ENCODE data around the gene C5orf15.
A peak's percentile ranks its signal among the peaks of the same experiment; 100 is the strongest.

C5orf15 gene

DNA sequence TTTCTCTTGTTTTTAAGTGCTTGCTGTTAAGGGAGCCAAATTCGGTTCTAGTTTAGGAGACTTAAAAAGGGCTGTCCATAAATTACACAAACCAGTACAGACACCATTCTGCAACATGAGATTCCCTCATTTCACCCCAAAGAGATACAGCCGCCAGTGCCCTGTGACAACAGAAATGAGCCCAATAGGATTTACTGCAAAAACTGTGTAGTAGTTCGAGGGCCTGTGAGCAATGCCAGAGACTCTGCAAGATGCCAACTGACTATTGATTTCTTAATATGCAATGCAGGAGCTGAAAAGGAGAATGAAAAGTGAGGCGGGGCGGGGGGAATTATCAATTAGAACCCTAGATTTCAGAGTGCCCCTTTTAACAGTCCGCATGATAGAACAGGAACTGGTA lies 5.7 kb upstream of the C5orf15 start:
- Histone ChIP-seq H3K4me3 (ENCODE audit: low read length) (no peak overlapping the region), H3K9ac (ENCODE audit: low read length) (no peak overlapping the region), H3K9me3 (ENCODE audit: insufficient read depth, low read length) (no peaks in the 10 kb centered on the region), H3K79me2 (ENCODE audit: low read length) (peaks cover 23% of the 10 kb centered on the region; the same call in 1 of the 2 replicates), H3K4me2 (ENCODE audit: low read length) (no peak overlapping the region), H3K4me1 (ENCODE audit: low read length) (peaks cover 36% of the 10 kb centered on the region), H3K27me3 (ENCODE audit: low read depth, low read length) (no peaks in the 10 kb centered on the region), H3K27ac (ENCODE audit: low read length) (no peak overlapping the region), H2AFZ (ENCODE audit: low read depth, low read length) (no peak overlapping the region), H4K20me1 (ENCODE audit: insufficient read depth, low read length) (no peaks in the 10 kb centered on the region), H3K36me3 (replicated peaks; ENCODE audit: low read depth, low read length) (peaks cover 17% of the 10 kb centered on the region)
- TF ChIP-seq EZH2phosphoT487 (IDR thresholded peaks at IDR 0.05; ENCODE audit: low read depth), result no peak
- TF ChIP-seq, protein P1, sequence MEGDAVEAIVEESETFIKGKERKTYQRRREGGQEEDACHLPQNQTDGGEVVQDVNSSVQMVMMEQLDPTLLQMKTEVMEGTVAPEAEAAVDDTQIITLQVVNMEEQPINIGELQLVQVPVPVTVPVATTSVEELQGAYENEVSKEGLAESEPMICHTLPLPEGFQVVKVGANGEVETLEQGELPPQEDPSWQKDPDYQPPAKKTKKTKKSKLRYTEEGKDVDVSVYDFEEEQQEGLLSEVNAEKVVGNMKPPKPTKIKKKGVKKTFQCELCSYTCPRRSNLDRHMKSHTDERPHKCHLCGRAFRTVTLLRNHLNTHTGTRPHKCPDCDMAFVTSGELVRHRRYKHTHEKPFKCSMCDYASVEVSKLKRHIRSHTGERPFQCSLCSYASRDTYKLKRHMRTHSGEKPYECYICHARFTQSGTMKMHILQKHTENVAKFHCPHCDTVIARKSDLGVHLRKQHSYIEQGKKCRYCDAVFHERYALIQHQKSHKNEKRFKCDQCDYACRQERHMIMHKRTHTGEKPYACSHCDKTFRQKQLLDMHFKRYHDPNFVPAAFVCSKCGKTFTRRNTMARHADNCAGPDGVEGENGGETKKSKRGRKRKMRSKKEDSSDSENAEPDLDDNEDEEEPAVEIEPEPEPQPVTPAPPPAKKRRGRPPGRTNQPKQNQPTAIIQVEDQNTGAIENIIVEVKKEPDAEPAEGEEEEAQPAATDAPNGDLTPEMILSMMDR (IDR thresholded peaks at IDR 0.05; ENCODE audit: low read depth, low read length), result no peak

DNA sequence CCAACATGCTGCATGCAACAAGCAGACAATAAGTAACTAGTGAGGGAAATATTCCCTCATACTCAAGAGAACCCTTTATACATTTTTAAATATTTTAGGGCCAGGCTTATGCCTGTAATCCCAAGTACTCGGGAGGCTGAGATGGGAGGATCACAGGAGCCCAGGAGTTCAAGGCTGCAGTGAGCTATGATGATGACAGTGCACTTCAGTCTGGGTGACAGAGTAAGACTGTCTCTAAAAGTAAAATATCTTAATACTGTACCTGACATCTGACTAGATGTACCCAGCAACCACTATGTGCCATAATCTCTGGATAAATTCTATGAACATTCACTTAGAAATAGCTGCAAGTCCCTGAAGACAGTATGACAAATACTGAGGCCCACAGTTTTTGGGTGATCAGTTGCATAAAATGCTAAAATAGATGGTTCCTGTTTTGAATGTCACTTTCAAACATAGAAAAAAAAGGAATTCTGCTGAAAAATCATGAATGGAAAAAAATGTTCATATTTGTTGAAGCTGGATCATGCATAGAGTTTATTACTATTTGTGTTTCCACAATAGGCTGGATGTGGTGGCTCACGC lies 2.0 kb upstream of the C5orf15 start:
- Histone ChIP-seq H3K27ac (ENCODE audit: low read length) (no peak overlapping the region), H3K9ac (ENCODE audit: low read length) (no peak overlapping the region), H3K36me3 (replicated peaks; ENCODE audit: low read depth, low read length) (peaks cover 15% of the 10 kb centered on the region), H3K9me3 (ENCODE audit: insufficient read depth, low read length) (no peaks in the 10 kb centered on the region), H3K4me3 (ENCODE audit: low read length) (no peak overlapping the region), H4K20me1 (ENCODE audit: insufficient read depth, low read length) (no peaks in the 10 kb centered on the region), H3K79me2 (ENCODE audit: low read length) (peaks cover 34% of the 10 kb centered on the region), H3K4me1 (ENCODE audit: low read length) (peaks cover 14% of the 10 kb centered on the region), H3K4me2 (ENCODE audit: low read length) (no peak overlapping the region), H2AFZ (ENCODE audit: low read depth, low read length) (no peak overlapping the region), H3K27me3 (ENCODE audit: low read depth, low read length) (no peaks in the 10 kb centered on the region)
- TF ChIP-seq EZH2phosphoT487 (IDR thresholded peaks at IDR 0.05; ENCODE audit: low read depth), result no peak
- TF ChIP-seq, protein P1 (IDR thresholded peaks at IDR 0.05; ENCODE audit: low read depth, low read length), result no peak

DNA sequence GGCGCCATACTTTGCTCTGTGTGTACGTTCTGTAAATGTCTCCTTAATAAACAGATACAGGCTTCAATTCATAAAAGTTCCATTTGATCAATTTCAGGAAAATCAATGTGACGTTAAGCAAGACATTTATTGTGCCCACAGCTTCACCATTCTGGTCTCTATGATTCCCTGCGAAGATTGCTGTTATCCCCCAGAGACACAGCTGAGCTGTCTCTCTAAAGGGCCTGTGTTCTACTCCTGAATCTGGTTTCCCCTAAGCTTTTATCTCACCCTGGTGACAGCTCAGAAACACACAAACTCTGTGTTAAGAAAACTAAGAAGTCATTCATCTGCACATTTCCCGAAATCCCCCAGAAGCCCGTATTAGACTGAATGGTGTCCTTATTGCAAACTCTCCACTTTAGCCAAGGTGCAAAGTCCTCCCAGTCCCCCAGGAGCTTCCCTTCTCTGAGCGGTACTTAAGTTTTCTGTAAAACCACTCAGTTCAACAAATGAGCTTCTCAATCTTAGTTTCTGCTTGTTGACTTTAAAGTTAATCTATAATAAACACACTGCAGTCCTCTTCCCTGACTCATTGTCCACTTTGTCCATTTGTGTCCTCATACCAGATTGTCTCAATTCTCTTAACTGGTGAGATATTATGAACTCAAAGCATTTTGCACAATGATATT lies 1.4 kb upstream of the C5orf15 start:
- H2AFZ ChIP-seq (ENCODE audit: low read depth, low read length), result no peak overlapping the region
- peaks cover 14% of the 10 kb centered on the region for H3K4me1 ChIP-seq (ENCODE audit: low read length)
- no peak overlapping the region for H3K9ac ChIP-seq (ENCODE audit: low read length)
- H4K20me1 ChIP-seq (ENCODE audit: insufficient read depth, low read length), result no peaks in the 10 kb centered on the region
- 0 out of 2 replicates have a peak overlapping the region, but pooled peaks have one; percentile 62 for H3K27ac ChIP-seq (ENCODE audit: low read length)
- peaks cover 40% of the 10 kb centered on the region for H3K79me2 ChIP-seq (ENCODE audit: low read length)
- H3K27me3 ChIP-seq (ENCODE audit: low read depth, low read length), result no peaks in the 10 kb centered on the region
- peak overlapping the region; percentile 77 for H3K4me2 ChIP-seq (ENCODE audit: low read length)
- TF ChIP-seq EZH2phosphoT487 (IDR thresholded peaks at IDR 0.05; ENCODE audit: low read depth), result no peak
- TF ChIP-seq, protein P1 (IDR thresholded peaks at IDR 0.05; ENCODE audit: low read depth, low read length), result no peak
- H3K9me3 ChIP-seq (ENCODE audit: insufficient read depth, low read length), result no peaks in the 10 kb centered on the region
- peaks cover 15% of the 10 kb centered on the region for H3K36me3 ChIP-seq (replicated peaks; ENCODE audit: low read depth, low read length)
- H3K4me3 ChIP-seq (ENCODE audit: low read length), result peak overlapping the region; percentile 84

DNA sequence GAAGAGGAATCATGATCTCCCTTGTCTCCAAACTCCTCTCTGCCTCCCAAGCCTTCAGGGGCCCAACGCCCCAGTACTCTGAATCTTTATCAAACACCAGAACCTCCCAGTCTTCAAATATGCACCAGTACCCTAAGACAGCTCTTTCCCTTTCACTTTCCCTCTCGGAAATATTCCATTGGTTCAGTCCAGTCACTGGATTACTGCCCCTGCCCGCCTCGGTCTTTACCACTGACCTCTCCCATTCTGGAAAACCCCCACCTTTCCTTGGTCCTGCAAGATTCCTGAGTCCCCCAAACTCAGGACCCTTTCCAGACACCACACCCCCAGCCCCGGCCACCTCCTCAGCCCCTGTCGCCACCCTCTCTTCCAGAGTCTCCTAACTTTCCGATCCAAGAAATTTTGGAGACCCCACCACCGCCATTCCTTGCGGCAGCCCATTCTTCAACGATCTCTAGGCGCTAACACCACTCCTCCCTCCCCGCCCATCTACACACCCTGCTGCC lies 674 bp downstream of the C5orf15 start:
- TF ChIP-seq EZH2phosphoT487 (IDR thresholded peaks at IDR 0.05; ENCODE audit: low read depth), result no peak
- TF ChIP-seq, protein P1 (IDR thresholded peaks at IDR 0.05; ENCODE audit: low read depth, low read length), result no peak
- Histone ChIP-seq H3K27me3 (ENCODE audit: low read depth, low read length) (no peaks in the 10 kb centered on the region), H3K27ac (ENCODE audit: low read length) (peak overlapping the region; percentile 62), H3K79me2 (ENCODE audit: low read length) (peaks cover 53% of the 10 kb centered on the region), H3K4me3 (ENCODE audit: low read length) (peak overlapping the region; percentile 84), H3K4me2 (ENCODE audit: low read length) (peak overlapping the region; percentile 77), H2AFZ (ENCODE audit: low read depth, low read length) (no peak overlapping the region), H3K9ac (ENCODE audit: low read length) (peak overlapping the region; percentile 84), H3K36me3 (replicated peaks; ENCODE audit: low read depth, low read length) (peaks cover 6% of the 10 kb centered on the region), H3K9me3 (ENCODE audit: insufficient read depth, low read length) (no peaks in the 10 kb centered on the region), H4K20me1 (ENCODE audit: insufficient read depth, low read length) (no peaks in the 10 kb centered on the region), H3K4me1 (ENCODE audit: low read length) (peaks cover 14% of the 10 kb centered on the region)
